ENCODE results near the gene OSBPL10.

DNA sequence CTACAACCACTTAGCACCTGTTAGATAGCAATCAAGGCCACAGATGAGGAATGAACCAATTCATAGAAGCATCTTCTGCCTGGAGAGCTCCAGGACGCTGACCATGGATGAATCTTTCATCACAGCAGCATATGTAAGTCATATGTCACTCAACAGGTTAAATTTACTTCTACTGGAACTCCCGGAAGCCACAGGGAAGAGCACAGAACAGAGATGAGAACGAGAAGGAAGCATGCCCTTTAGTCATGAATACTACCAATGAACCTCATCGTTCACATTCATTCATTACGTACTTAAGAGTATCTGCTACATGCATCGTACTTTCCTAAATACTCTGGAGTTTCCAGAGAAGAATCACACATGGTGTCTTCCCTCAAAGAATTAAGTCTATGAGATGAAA is 255.5 kb downstream of the OSBPL10 start:
- TF ChIP-seq, protein P1, sequence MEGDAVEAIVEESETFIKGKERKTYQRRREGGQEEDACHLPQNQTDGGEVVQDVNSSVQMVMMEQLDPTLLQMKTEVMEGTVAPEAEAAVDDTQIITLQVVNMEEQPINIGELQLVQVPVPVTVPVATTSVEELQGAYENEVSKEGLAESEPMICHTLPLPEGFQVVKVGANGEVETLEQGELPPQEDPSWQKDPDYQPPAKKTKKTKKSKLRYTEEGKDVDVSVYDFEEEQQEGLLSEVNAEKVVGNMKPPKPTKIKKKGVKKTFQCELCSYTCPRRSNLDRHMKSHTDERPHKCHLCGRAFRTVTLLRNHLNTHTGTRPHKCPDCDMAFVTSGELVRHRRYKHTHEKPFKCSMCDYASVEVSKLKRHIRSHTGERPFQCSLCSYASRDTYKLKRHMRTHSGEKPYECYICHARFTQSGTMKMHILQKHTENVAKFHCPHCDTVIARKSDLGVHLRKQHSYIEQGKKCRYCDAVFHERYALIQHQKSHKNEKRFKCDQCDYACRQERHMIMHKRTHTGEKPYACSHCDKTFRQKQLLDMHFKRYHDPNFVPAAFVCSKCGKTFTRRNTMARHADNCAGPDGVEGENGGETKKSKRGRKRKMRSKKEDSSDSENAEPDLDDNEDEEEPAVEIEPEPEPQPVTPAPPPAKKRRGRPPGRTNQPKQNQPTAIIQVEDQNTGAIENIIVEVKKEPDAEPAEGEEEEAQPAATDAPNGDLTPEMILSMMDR (IDR thresholded peaks at IDR 0.05): no peak
- no peak for TF ChIP-seq POLR2A (IDR thresholded peaks at IDR 0.05)
